ENCODE results near the gene NXPE4.
"Not testable (repeated sequence)": the region's sequence is repeated elsewhere in the genome, so short reads cannot be mapped to it uniquely, and the experiment has no call there.

The NXPE4 gene

GRCh38 chr11:114595571-114595970, at the start of gene NXPE4:
Gene NXPE4, minus strand, starts transcription at chr11:114595786. Its CDS starts 1,027 bp downstream, at chr11:114594759.
- no peak for DNase-seq

GRCh38 chr11:114639440-114639839, 43.9 kb upstream of the NXPE4 start:
- DNase-seq = not testable (repeated sequence)

DNA sequence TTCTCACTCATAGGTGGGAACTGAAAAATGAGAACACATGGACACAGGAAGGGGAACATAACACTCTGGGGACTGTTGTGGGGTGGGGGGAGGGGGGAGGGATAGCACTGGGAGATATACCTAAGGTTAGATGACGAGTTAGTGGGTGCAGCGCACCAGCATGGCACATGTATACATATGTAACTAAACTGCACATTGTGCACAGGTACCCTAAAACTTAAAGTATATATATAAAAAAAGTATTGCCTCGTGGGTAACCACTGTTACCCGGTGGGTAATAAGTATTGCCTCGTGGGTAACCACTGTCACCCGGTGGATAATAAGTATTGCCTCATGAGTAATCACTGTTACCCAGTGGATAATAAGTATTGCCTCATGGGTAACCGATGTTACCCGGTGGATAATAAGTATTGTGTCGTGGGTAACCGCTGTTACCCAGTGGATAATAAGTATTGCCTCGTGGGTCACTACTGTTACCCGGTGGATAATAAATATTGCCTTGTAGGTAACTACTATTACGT, 35.9 kb upstream of the NXPE4 start:
- DNase-seq = not testable (repeated sequence)

- no peak for DNase-seq
Observed at GRCh38 chr11:114625294-114625693, 29.7 kb upstream of the NXPE4 start.

- no peak for DNase-seq
Observed at GRCh38 chr11:114624455-114625207, 29.0 kb upstream of the NXPE4 start.

DNA sequence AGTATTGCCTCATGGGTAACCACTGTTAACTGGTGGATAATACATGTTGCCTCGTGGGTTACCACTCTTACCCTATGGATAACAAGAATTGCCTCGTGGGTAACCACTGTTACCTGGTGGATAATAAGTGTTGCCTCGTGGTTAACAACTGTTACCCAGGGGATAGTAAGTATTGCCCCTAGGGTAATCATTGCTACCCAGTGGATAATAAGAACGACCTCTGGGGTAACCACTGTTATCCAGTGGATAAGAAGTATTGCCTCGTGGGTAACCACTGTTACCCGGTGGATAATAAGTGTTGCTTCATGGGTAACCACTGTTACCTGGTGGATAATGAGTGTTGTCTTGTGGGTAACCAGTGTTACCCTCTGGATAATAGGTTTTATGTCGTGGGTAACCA, 28.1 kb upstream of the NXPE4 start:
- DNase-seq = no peak

- DNase-seq = no peak
Observed at GRCh38 chr11:114622858-114623257, 27.3 kb upstream of the NXPE4 start.

- DNase-seq = no peak
Observed at GRCh38 chr11:114621950-114622809, 26.6 kb upstream of the NXPE4 start.

- no peak for DNase-seq
Observed at GRCh38 chr11:114621072-114621471, 25.5 kb upstream of the NXPE4 start.

- no peak for DNase-seq
Observed at GRCh38 chr11:114619659-114620173, 24.1 kb upstream of the NXPE4 start.

- DNase-seq = no peak
Observed at GRCh38 chr11:114618139-114618538, 22.6 kb upstream of the NXPE4 start.

GRCh38 chr11:114617157-114618124, 21.9 kb upstream of the NXPE4 start:
- no peak for DNase-seq

GRCh38 chr11:114616516-114616915, 20.9 kb upstream of the NXPE4 start:
- DNase-seq = no peak

DNA sequence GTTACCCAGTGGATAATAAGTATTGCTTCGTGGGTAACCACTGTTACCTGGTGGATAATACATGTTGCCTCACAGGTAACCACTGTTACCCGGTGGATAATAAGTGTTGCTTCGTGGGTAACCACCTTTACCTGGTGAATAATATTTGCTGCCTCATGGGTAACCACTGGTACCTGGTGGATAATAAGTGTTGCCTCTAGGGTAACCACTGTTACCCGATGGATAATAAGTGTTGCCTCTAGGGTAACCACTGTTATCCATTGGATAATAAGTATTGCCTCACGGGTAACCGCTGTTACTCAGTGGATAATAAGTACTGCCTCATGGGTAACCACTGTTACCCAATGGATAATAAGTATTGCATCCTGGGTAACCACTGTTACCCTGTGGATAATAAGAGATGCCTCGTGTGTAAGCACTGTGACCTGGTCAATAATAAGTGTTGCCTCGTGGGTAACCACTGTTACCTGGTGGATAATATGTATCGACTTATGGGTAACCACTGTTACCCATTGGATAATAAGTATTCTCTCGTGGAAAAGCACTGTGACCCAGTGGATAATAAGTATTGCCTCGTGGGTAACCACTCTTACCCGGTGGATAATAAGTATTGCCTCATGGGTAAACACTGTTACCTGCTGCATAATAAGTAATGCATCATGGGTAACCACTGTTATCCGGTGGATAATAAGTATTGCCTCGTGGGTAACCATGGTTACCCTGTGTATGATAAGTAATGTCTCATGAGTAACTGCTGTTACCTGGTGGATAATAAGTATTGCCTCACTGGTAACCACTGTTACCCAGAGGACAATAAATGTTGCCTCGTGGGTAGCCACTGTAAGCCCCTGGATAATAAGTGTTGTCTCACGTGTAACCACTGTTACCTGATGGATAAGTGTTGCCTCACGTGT, 20.1 kb upstream of the NXPE4 start:
- no peak for DNase-seq

GRCh38 chr11:114614127-114614720, 18.6 kb upstream of the NXPE4 start:
- DNase-seq = no peak

- not testable (repeated sequence) for DNase-seq
Observed at GRCh38 chr11:114613094-114613493, 17.5 kb upstream of the NXPE4 start.

- DNase-seq = no peak
Observed at GRCh38 chr11:114612686-114613085, 17.1 kb upstream of the NXPE4 start.

DNA sequence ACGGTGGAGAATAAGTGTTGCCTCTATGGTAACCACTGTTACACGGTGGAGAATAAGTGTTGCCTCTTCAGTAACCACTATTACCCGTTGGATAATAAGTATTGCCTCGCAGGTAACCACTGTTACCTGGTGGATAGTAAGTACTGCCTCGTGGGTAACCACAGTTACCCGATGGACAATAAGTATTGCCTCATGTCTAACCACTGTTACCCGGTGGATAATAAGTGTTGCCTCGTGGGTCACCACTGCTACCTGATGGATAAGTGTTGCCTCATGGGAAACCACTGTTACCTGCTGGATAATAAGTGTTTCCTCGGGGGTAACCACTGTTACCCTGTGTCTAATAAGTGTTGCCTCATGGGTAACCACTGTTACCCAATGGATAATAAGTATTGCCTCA, 16.6 kb upstream of the NXPE4 start:
- DNase-seq = not testable (repeated sequence)

- DNase-seq = no peak
Observed at GRCh38 chr11:114610984-114611944, 15.7 kb upstream of the NXPE4 start.

DNA sequence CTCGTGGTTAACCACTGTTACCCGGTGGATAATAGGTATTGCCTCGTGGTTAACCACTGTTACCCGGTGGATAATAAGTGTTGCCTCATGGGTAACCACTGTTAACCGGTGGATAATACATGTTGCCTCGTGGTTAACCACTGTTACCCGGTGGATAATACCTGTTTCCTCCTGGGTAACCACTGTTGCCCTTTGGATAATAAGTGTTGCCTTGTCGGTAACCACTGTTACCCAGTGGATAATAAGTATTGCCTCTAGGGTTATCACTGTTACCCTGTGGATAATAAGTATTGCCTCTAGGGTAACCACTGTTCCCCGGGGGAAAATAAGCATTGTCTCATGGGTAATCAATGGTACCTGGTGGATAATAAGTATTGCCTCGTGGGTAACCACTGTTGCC, 15.0 kb upstream of the NXPE4 start:
- no peak for DNase-seq
